Tibial artery (tissue), 4 donors: ENCODE data around the gene LLCFC1.

Experiments
- DNase-seq, 2 donors: peaks; one replicate each; pipeline ENCODE4 v3.0.0-alpha.2; 2019
- H3K27ac ChIP-seq, 2 donors: fragments of 200-600 bp; sonication (generic) in 1 of 2; 1 replicate in 1 of 2; 2 replicates in 1 of 2; pipeline ENCODE4 v1.5.1; 2018 to 2019; ENCODE audit warnings: mild to moderate bottlenecking in 1 of 2
- H3K27me3 ChIP-seq, 2 donors: fragments of 200-600 bp; sonication (generic) in 1 of 2; one replicate each; pipeline versions ENCODE4 v1.5.1 to v1.6.0; 2016 to 2019
- H3K36me3 ChIP-seq, 3 donors: fragments of 200-600 bp; sonication (generic) in 2 of 3; one replicate each; pipeline ENCODE4 v1.5.1; 2016 to 2019; ENCODE audit warnings: mild to moderate bottlenecking in 2 of 3
- H3K4me1 ChIP-seq, 4 donors: fragments of 200-600 bp; sonication (generic) in 2 of 4; 1 replicate in 3 of 4; 2 replicates in 1 of 4; pipeline ENCODE4 v1.5.1; 2016 to 2019
- H3K4me3 ChIP-seq, 2 donors: fragments of 200-600 bp; sonication (generic) in 1 of 2; 1 replicate in 1 of 2; 2 replicates in 1 of 2; pipeline ENCODE4 v1.5.1; 2018 to 2019; ENCODE audit warnings: mild to moderate bottlenecking in 2 of 2
- H3K9me3 ChIP-seq, 3 donors: fragments of 200-600 bp; sonication (generic) in 1 of 3; one replicate each; pipeline ENCODE4 v1.5.1; 2016 to 2019
- intact Hi-C: fragments of 100-400 bp; cut with DNase I; formaldehyde crosslinking; loops from one replicate; pipeline ENCODE4 v1.15.0; 2023; ENCODE audit warnings: low total_unique reads
- TF ChIP-seq, protein P1 (sequence below), 2 experiments: fragments of 200-600 bp in 1 of 2; fragments of 450-650 bp in 1 of 2; IDR thresholded peaks; one replicate each; pipeline ENCODE4 v1.5.1; 2017 to 2019; ENCODE audit warnings: antibody characterized with exemption in 2 of 2, mild to moderate bottlenecking in 1 of 2, moderate library complexity in 1 of 2

Gene LLCFC1

GRCh38 chr7:142956951-142957623 is 17.8 kb downstream of the LLCFC1 start:
- Histone ChIP-seq H3K9me3 (peaks cover 0 to 4% (median 0%) of the 10 kb centered on the region in 3 donors), H3K36me3 (no peaks in the 10 kb centered on the region), H3K4me3 (no peak overlapping the region), H3K4me1 (no peaks in the 10 kb centered on the region), H3K27me3 (no peaks in the 10 kb centered on the region), H3K27ac (no peak overlapping the region)
- intact Hi-C loops = no loop called here
- TF ChIP-seq, protein P1, sequence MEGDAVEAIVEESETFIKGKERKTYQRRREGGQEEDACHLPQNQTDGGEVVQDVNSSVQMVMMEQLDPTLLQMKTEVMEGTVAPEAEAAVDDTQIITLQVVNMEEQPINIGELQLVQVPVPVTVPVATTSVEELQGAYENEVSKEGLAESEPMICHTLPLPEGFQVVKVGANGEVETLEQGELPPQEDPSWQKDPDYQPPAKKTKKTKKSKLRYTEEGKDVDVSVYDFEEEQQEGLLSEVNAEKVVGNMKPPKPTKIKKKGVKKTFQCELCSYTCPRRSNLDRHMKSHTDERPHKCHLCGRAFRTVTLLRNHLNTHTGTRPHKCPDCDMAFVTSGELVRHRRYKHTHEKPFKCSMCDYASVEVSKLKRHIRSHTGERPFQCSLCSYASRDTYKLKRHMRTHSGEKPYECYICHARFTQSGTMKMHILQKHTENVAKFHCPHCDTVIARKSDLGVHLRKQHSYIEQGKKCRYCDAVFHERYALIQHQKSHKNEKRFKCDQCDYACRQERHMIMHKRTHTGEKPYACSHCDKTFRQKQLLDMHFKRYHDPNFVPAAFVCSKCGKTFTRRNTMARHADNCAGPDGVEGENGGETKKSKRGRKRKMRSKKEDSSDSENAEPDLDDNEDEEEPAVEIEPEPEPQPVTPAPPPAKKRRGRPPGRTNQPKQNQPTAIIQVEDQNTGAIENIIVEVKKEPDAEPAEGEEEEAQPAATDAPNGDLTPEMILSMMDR (IDR thresholded peaks at IDR 0.05) = no peak
- DNase-seq = no peak

DNA sequence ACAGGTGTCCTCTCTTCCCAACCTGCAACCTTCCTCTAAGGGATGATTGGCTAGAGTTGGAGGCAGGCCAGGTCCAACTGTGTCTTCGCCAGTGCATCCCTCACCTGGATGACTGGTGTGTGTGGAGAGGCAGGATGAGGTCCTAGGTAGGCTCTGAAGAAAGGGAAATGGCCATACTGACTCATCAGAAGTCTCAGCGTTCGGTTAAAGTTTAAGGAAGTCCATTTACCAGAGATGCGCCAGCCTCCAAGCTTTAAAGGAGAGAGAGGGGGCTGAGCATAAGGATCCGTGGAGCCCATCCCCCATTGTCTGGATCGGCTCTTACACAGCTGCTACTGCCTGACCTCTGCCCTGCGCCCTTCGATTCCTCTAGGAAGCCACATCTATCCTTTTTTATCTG is 18.4 kb downstream of the LLCFC1 start:
- H3K36me3 ChIP-seq = no peaks in the 10 kb centered on the region
- intact Hi-C loops = no loop called here
- H3K27ac ChIP-seq = no peak overlapping the region
- H3K9me3 ChIP-seq = peaks cover 0 to 4% (median 0%) of the 10 kb centered on the region in 3 donors
- no peak for DNase-seq
- H3K4me1 ChIP-seq = no peaks in the 10 kb centered on the region
- no peaks in the 10 kb centered on the region for H3K27me3 ChIP-seq
- H3K4me3 ChIP-seq = no peak overlapping the region
- TF ChIP-seq, protein P1 (IDR thresholded peaks at IDR 0.05) = no peak

- DNase-seq = no peak
- TF ChIP-seq, protein P1 (IDR thresholded peaks at IDR 0.05) = no peak
- Histone ChIP-seq H3K9me3 (peaks cover 0 to 4% (median 0%) of the 10 kb centered on the region in 3 donors), H3K4me3 (no peak overlapping the region), H3K27me3 (no peaks in the 10 kb centered on the region), H3K36me3 (no peaks in the 10 kb centered on the region), H3K4me1 (no peaks in the 10 kb centered on the region), H3K27ac (no peak overlapping the region)
- intact Hi-C loops = no loop called here
Measured at GRCh38 chr7:142959202-142959601, 19.9 kb downstream of the LLCFC1 start.

DNA sequence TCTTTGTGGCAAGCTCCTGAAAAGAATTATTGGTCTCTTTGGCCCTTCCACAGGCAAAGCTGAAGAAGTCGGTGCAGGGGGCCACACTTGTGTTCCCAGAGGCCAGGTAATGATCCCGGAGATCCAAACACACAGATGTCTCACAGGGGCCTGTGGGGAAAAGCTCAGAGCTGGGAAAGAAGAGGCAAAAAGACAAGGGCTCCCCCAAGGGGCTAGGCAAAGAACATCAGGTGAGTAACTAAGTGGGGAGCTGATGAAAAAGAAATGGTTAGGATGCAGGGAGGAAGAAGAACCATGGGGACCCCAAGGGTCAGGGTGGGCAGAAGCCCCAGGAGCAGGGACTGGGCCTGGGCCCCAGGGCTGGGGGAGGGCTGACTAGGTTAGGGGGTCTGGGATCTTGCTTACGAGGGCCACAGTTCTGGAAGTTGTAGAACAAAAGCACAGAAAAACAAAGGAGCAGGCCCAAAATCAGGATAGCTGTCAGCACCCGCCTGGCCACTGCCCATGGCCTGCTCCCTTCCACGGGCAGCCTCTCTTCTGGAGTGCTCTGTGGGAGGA is 21.8 kb downstream of the LLCFC1 start:
- no peak overlapping the region for H3K27ac ChIP-seq
- TF ChIP-seq, protein P1 (IDR thresholded peaks at IDR 0.05) = no peak
- intact Hi-C loops = no loop called here
- no peaks in the 10 kb centered on the region for H3K36me3 ChIP-seq
- H3K9me3 ChIP-seq = no peaks in the 10 kb centered on the region
- no peak overlapping the region for H3K4me3 ChIP-seq
- no peaks in the 10 kb centered on the region for H3K4me1 ChIP-seq
- H3K27me3 ChIP-seq = no peaks in the 10 kb centered on the region
- DNase-seq = no peak

DNA sequence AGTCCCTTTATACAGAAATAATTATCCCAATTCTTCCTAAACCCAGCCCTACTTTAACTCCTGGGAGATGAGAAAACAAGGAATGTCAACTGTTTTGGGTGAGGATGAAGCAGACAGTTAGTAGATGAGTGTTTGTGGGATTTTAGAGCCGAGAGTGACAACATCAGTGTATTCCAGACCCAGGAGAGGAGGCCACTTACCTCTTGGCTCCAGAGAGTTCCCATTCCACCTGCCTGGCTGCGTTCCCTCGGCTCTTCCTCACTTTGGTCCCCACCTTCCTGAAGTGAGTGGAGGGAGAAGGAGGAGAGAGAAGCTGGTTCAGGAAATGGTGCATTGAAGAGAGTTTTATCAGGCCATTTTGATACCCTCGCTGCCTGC is 22.3 kb downstream of the LLCFC1 start:
- Histone ChIP-seq H3K4me1 (no peaks in the 10 kb centered on the region), H3K36me3 (no peaks in the 10 kb centered on the region), H3K9me3 (no peaks in the 10 kb centered on the region), H3K27me3 (no peaks in the 10 kb centered on the region), H3K27ac (no peak overlapping the region), H3K4me3 (no peak overlapping the region)
- intact Hi-C loops = no loop called here
- TF ChIP-seq, protein P1 (IDR thresholded peaks at IDR 0.05) = no peak
- DNase-seq = no peak
